HG03342 (cell line): ENCODE measurements around the gene SLC16A9.

Source experiments
- ATAC-seq: cut with Tn5 transposase; IDR thresholded peaks from one replicate; pipeline ENCODE4 v1.9.1; 2021; ENCODE audit warnings: mild to moderate bottlenecking, moderate library complexity; ENCODE audit not compliant: unreplicated experiment

The SLC16A9 gene

GRCh38 chr10:59631882-59632807 lies 77.5 kb downstream of the SLC16A9 start:
- ATAC-seq, result no peak

GRCh38 chr10:59631237-59631636 lies 78.4 kb downstream of the SLC16A9 start:
- no peak for ATAC-seq

DNA sequence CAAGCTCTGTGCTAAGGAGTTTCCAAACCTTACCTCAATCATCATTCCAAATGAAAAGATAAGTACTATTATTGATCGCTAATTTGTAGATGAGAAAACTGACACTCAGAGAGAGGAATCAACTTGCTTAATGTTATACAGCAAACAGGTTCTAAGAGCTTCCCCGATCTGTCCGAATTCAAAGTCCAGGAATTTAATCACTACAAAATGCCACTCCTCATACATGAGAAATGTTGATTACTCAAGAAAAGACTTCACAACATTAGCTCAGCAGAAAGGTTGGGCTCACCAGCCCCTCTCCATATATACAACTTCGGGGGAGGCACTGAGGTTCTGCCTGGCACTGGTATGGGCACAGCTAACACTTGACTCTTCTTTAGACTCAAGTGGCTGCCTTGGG lies 80.7 kb downstream of the SLC16A9 start:
- no peak for ATAC-seq

DNA sequence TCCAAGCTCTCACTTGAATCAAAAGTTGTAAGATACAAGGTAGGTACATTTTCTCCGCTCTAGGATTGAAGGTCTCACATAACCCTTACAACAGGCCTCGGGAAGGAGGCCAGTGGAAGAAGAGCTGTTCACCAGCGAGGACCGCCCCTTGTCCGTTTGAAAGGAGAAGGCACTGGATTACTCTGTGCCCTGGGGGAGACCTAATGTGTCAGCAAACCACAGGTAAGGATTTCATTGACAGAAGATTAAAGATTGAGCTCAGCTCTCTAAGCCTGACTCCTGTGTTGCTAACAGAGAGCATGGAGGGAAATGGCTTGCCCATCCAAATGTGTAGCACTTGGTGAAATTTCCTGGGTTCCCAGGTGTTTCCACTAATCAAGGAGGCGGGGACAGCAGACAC lies 81.2 kb downstream of the SLC16A9 start:
- ATAC-seq, result no peak

DNA sequence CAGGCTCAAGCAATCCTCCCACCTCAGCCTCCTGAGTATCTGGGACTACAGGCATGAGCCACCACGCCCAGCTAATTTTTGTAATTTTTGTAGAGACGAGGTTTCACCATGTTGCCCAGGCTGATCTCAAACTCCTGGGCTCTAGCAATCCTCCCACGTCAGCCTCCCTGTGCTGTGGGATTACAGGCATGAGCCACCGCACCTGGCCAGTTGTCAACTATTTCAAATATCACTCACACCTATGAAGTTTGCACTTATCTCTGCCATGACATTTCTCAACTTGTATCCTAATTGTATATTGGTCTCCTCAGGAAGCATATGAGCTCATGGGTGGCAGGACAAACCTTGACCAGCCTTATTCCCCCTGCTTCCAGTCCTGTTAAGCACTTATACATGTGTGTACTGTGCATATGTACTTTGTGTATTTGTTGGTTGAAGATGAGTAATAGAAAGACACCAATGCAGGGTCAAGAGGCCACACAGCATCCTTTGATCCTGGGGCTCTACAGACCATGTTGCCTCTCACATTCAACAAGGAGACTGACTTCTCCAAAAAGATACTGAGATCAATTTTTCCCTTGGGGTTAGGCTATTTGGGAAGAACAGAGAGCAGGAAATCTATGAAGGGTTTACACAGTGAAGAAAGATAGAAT lies 82.2 kb downstream of the SLC16A9 start:
- ATAC-seq, result no peak

DNA sequence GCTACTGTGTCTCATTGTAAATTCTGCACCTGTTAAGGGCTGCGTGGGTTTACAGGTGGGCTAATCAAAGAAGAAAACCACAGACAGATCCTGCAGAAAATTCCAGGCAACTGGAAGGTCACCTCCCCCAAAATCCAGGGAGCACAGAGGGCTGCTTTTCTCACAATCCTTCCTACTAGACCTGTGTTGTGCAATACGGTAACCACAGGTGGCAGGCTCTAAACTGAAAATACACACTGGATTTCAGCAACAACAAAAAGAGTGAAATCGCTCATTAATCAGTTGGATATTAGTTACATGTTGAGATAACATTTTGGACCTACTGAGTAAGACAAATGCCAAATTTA lies 83.2 kb downstream of the SLC16A9 start:
- ATAC-seq, result no peak

GRCh38 chr10:59625721-59626522 lies 83.7 kb downstream of the SLC16A9 start:
- ATAC-seq, result peak; percentile 87

DNA sequence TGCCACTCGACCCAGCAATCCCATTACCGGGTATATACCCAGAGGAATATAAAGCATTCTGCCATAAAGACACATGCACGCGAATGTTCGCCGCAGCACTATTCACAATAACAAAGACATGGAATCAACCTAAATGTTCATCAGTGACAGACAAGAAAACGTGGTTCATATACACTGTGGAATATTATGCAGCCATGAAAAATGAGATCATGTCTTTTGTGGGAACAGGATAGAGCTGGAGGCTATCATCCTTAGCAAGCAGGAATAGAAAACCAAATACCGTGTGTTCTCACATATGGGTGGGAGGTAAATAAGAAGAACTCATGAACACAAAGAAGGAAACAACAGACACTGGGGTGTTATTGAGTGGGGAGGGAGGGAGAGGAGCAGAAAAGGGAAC lies 84.7 kb downstream of the SLC16A9 start:
- no peak for ATAC-seq

- no peak for ATAC-seq
These were observed 85.5 kb downstream of the SLC16A9 start for GRCh38 chr10:59624136-59624535.

- no peak for ATAC-seq
These were observed 86.2 kb downstream of the SLC16A9 start for GRCh38 chr10:59623133-59624121.

DNA sequence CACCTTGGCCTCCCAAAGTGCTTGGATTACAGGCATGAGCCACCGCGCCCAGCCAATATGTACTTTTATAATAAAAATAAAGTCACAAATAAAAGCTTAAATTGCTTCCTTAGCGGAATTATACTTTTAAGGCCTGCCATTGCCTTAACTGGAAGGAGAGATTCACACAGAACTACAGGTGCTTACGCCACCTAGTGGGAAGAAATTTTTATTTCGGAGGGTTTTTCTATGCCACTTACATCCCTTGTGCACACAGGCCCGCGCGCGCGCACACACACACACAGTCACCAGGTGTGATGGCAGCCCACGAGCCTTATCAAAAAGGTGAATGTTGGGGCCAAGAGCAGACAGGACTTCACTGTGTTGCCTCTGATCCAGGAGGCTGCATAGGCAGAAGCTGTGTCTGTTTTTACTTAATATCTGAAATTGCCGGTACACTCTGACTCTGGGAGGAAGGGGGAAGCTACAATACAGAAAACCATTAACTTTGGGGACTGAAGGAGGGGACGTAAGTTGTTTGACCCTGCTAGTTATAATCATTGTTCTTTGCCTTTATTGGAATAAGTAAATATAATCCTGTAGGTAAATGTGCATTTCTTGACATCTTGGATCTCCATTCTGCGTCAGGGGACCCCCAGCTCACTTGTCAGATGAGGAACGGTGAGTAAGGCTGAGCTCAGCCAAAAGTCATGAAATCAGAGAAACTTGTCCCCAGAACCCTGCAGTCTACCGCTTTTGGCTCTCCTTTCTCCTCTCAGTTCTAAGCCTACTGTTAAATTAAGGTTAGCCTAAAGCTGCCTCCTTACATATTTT lies 87.1 kb downstream of the SLC16A9 start:
- no peak for ATAC-seq

GRCh38 chr10:59621771-59622170 lies 87.9 kb downstream of the SLC16A9 start:
- no peak for ATAC-seq

DNA sequence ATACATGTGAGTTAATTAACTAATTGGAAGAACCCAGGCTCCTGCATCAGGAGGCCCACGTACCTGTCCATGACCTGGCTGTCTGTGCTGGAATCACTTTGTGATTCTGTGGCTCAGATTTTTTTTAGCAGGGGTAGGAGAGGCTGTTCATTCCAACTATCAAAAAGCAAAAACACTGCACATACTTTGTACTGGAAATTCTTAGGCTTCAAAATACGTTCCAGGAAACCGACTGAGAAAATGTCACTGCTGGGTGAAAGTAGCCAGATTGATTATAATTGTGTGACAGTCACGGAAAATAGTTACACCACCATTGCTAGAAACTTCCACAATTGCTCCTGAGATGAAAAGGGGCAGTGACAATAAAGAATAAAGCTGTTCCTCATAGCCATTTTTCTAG lies 91.0 kb downstream of the SLC16A9 start:
- no peak for ATAC-seq

DNA sequence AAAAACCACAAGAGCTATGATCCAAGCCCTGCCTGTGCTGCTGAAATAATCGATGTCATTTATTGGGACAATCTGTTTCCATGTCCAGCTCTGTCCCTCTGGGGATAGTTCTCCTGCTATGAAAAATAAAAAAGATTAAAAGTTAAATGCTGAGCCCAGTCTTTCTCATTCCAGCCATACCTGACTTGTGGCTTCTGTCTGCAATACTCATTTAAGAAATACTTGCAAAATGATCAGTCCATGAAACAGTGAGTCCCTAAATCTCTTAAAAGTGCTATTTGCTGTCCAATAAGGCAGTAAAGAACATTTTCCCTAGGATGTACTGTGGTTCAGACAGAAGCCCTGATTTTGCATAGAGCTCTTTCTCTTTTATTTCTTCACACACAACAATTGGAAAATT lies 91.7 kb downstream of the SLC16A9 start:
- no peak for ATAC-seq

DNA sequence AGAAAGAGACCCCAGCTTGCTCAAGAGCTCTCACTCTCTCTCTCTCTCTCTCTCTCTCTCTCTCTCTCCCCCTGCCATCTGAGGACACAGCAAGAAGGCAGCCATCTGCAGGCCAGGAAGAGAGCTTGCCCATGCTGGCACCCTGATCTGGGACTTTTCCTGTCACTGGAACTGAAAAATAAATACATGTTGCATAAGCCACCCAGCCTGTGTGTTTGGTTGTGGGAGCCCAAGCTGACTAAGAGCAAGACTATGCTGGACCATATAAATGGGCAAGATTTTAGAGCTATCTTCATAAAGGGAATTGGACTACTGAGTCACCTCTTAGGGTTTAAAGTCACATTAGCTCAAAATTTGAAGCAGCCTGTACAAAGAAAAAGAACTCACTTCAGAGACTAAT lies 98.6 kb downstream of the SLC16A9 start:
- ATAC-seq, result no peak

GRCh38 chr10:59607970-59608369 lies 101.7 kb downstream of the SLC16A9 start:
- no peak for ATAC-seq

DNA sequence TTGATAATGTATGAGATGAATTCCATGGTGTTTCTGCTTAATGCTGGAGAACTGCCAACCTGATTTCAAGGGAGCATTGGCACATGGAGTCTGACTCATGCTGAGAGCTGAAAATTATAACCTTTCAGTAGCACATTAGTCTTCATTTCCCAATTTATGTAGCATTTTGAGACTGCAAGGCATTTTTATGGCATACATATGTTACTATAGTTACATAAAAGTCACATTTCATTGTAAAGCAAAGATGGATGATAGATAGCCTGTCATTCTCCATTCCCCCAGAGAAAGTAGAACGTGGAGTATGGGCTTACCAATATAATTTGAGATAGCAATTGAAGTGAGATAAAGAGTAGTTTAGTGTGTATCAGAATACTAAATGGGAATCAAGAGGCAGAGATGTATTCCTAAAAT lies 103.1 kb downstream of the SLC16A9 start:
- ATAC-seq, result no peak

GRCh38 chr10:59601985-59602384 lies 107.7 kb downstream of the SLC16A9 start:
- no peak for ATAC-seq
